ENCODE data around the gene RUFY3. TPM values are rescaled to one million over a fixed set of nuclear protein-coding genes. Genes with fewer than 3 reads are reported as not detected.

The RUFY3 gene
- total RNA-seq, 1 experiment from 2014 or later: 29.6 TPM

GRCh38 chr4:70752236-70752635 is 30.5 kb downstream of the RUFY3 start:
- Histone ChIP-seq H3K4me1 (ENCODE audit: control insufficient read depth, insufficient read depth, low read length) (no peaks in the 10 kb centered on the region), H3K36me3 (ENCODE audit: control insufficient read depth, insufficient read depth, low read length) (no peaks in the 10 kb centered on the region), H3K4me3 (ENCODE audit: low read depth in 2 of 2, low read length in 2 of 2) (no peak overlapping the region), H3K27me3 (ENCODE audit: control insufficient read depth, insufficient read depth, low read length) (no peaks in the 10 kb centered on the region), H3K9me3 (ENCODE audit: control insufficient read depth, insufficient read depth, low read depth, low read length) (no peaks in the 10 kb centered on the region), H3K27ac (ENCODE audit: low read length) (no peak overlapping the region)
- ATAC-seq: no peak
- no peak for DNase-seq (ENCODE audit: low read depth, low spot score)
- in situ Hi-C loops (cut with HindIII; ENCODE audit: low pct_unique_long_range_greater_than_20kb, low sequenced_read_pairs) (no loop called here), intact Hi-C loops (cut with micrococcal nuclease; ENCODE audit: unreplicated experiment) (no loop called here)
- ChIA-PET POLR2A (interaction anchor here (0.6 kb wide), 1 partner anchor 8 kb away, joined by 4 read pairs; no protein-coding TSS in a partner anchor), CTCF (no interaction called here)
- BruUV-seq (replicated peaks): no TSS peak
- TF ChIP-seq TCF7L2 (IDR thresholded peaks at IDR 0.05; ENCODE audit: low read depth, low read length) (no peak), POLR2AphosphoS5 (IDR thresholded peaks at IDR 0.05; ENCODE audit: low read depth, low read length) (no peak), CTCF (IDR thresholded peaks at IDR 0.05) (no peak), SIN3A (IDR thresholded peaks at IDR 0.05; ENCODE audit: borderline replicate concordance, insufficient read depth, low read depth, low read length) (no peak), REST (IDR thresholded peaks at IDR 0.05; ENCODE audit: insufficient read depth in 1 of 2, low read depth in 2 of 2, low read length in 1 of 2) (no peak)

- in situ Hi-C loops (cut with HindIII; ENCODE audit: low pct_unique_long_range_greater_than_20kb, low sequenced_read_pairs): no loop called here
Measured at GRCh38 chr4:70753630-70754029, 31.9 kb downstream of the RUFY3 start.

More at GRCh38 chr4:70753630-70754029, 31.9 kb downstream of the RUFY3 start:
- Histone ChIP-seq H3K36me3 (ENCODE audit: control insufficient read depth, insufficient read depth, low read length) (no peaks in the 10 kb centered on the region), H3K4me1 (ENCODE audit: control insufficient read depth, insufficient read depth, low read length) (no peaks in the 10 kb centered on the region), H3K27me3 (ENCODE audit: control insufficient read depth, insufficient read depth, low read length) (no peaks in the 10 kb centered on the region), H3K4me3 (ENCODE audit: low read depth in 2 of 2, low read length in 2 of 2) (no peak overlapping the region), H3K9me3 (ENCODE audit: control insufficient read depth, insufficient read depth, low read depth, low read length) (no peaks in the 10 kb centered on the region), H3K27ac (ENCODE audit: low read length) (no peak overlapping the region)
- CTCF ChIA-PET: no interaction called here
- BruUV-seq (replicated peaks): no TSS peak
- ATAC-seq (no peak), DNase-seq (ENCODE audit: low read depth, low spot score) (no peak)
- POLR2A ChIA-PET: no interaction called here
- intact Hi-C loops (cut with micrococcal nuclease; ENCODE audit: unreplicated experiment): no loop called here
- TF ChIP-seq CTCF (IDR thresholded peaks at IDR 0.05) (no peak), REST (IDR thresholded peaks at IDR 0.05; ENCODE audit: insufficient read depth in 1 of 2, low read depth in 2 of 2, low read length in 1 of 2) (no peak), TCF7L2 (IDR thresholded peaks at IDR 0.05; ENCODE audit: low read depth, low read length) (no peak), POLR2AphosphoS5 (IDR thresholded peaks at IDR 0.05; ENCODE audit: low read depth, low read length) (no peak), SIN3A (IDR thresholded peaks at IDR 0.05; ENCODE audit: borderline replicate concordance, insufficient read depth, low read depth, low read length) (no peak)

Data from Panc1 (cell line).